WTC11 (cell line): ENCODE measurements around the gene ARHGAP25. TPM values are rescaled to one million over a fixed set of nuclear protein-coding genes. Genes with fewer than 3 reads are reported as not detected.

ENCODE experiments used
- ATAC-seq: fragments of 200-7000 bp; cut with Tn5 transposase; 2 replicates; pipeline ENCODE4 v1.10.0; 2021; ENCODE audit warnings: mild to moderate bottlenecking, moderate library complexity
- CTCF ChIA-PET: fragments of 300-600 bp; sonication (Branson Sonifier 250); formaldehyde crosslinking; loops from one replicate; lab custom pipeline; 2021; ENCODE audit warnings: antibody characterized with exemption; lab: Charles Lee
- POLR2A ChIA-PET: fragments of 350-600 bp; sonication (Branson Sonifier 250); formaldehyde crosslinking; loops from one replicate; lab custom pipeline; 2021; ENCODE audit warnings: antibody characterized with exemption; lab: Charles Lee
- DNase-seq: peaks from one replicate; pipeline ENCODE4 v3.0.0; 2021; ENCODE audit warnings: low spot score
- H3K27ac Mint-ChIP-seq: 2 replicates; pipeline ENCODE4 v1.8.0; 2021; ENCODE audit warnings: mixed read lengths
- H3K27me3 Mint-ChIP-seq: 2 replicates; pipeline ENCODE4 v1.8.0; 2021; ENCODE audit warnings: low read depth, mild to moderate bottlenecking, moderate library complexity, mixed read lengths
- H3K36me3 Mint-ChIP-seq: 2 replicates; pipeline ENCODE4 v1.8.0; 2021; ENCODE audit warnings: mixed read lengths
- H3K4me1 Mint-ChIP-seq: 2 replicates; pipeline ENCODE4 v1.8.0; 2022; ENCODE audit warnings: mixed read lengths
- H3K4me3 Mint-ChIP-seq: 2 replicates; pipeline ENCODE4 v1.8.0; 2021; ENCODE audit warnings: mild to moderate bottlenecking, moderate library complexity, mixed read lengths
- H3K9me3 Mint-ChIP-seq: 2 replicates; pipeline ENCODE4 v1.8.0; 2021; ENCODE audit warnings: mixed read lengths
- ATF3 ChIP-seq: sonication (generic); formaldehyde crosslinking; conservative IDR thresholded peaks from 2 replicates; pipeline ENCODE4 v1.8.1; 2022; ENCODE audit warnings: mild to moderate bottlenecking, missing genetic modification reagents
- E2F1 ChIP-seq: sonication (generic); formaldehyde crosslinking; IDR thresholded peaks from 2 replicates; pipeline ENCODE4 v1.8.0; 2022; ENCODE audit warnings: mild to moderate bottlenecking, missing genetic modification reagents
- ELF4 ChIP-seq: sonication (generic); formaldehyde crosslinking; IDR thresholded peaks from 2 replicates; pipeline ENCODE4 v1.8.1; 2022; ENCODE audit warnings: low read depth, mild to moderate bottlenecking, moderate library complexity, missing genetic modification reagents
- ERG ChIP-seq: fragments of 250-450 bp; sonication (Bioruptor Pico); IDR thresholded peaks from 2 replicates; pipeline ENCODE4 v1.8.0; 2021; ENCODE audit warnings: mild to moderate bottlenecking
- FOXK1 ChIP-seq: sonication (generic); formaldehyde crosslinking; IDR thresholded peaks from 2 replicates; pipeline ENCODE4 v1.8.0; 2022; ENCODE audit warnings: mild to moderate bottlenecking, moderate library complexity, missing genetic modification reagents
- GRHL2 ChIP-seq: fragments of 250-450 bp; sonication (Bioruptor Pico); IDR thresholded peaks from 2 replicates; pipeline ENCODE4 v1.8.0; 2022; ENCODE audit warnings: mild to moderate bottlenecking, moderate library complexity; ENCODE audit not compliant: insufficient replicate concordance, severe bottlenecking
- KAT7 ChIP-seq: sonication (generic); formaldehyde crosslinking; IDR thresholded peaks from 2 replicates; pipeline ENCODE4 v1.8.1; 2023; ENCODE audit warnings: missing genetic modification reagents, mild to moderate bottlenecking, borderline replicate concordance
- MYBL2 ChIP-seq: sonication (generic); formaldehyde crosslinking; IDR thresholded peaks from 2 replicates; pipeline ENCODE4 v1.8.1; 2023; ENCODE audit warnings: mild to moderate bottlenecking, moderate library complexity, missing genetic modification reagents
- NFE2L1 ChIP-seq: sonication (generic); formaldehyde crosslinking; IDR thresholded peaks from 2 replicates; pipeline ENCODE4 v1.8.1; 2023; ENCODE audit warnings: missing genetic modification reagents
- TCF7 ChIP-seq: sonication (generic); formaldehyde crosslinking; IDR thresholded peaks from 2 replicates; pipeline ENCODE4 v1.8.0; 2022; ENCODE audit warnings: mild to moderate bottlenecking, low read depth, missing genetic modification reagents, moderate library complexity
- TEAD4 ChIP-seq: sonication (generic); formaldehyde crosslinking; IDR thresholded peaks from 2 replicates; pipeline ENCODE4 v1.8.0; 2022; ENCODE audit warnings: mild to moderate bottlenecking, missing genetic modification reagents
- ZNF263 ChIP-seq: sonication (generic); formaldehyde crosslinking; IDR thresholded peaks from 2 replicates; pipeline ENCODE4 v1.8.1; 2022; ENCODE audit warnings: low read depth, mild to moderate bottlenecking, moderate library complexity, missing genetic modification reagents
- total RNA-seq: library from RNA; stranded (reverse); gene quantifications from 3 replicates; pipeline ENCODE4 v1.2.3, GENCODE V29; 2021
- TF ChIP-seq, protein P1 (sequence below): sonication (generic); formaldehyde crosslinking; IDR thresholded peaks from 2 replicates; pipeline ENCODE4 v1.8.0; 2022; ENCODE audit warnings: mild to moderate bottlenecking, missing genetic modification reagents
- TF ChIP-seq, protein P2 (sequence below): sonication (generic); formaldehyde crosslinking; IDR thresholded peaks from 2 replicates; pipeline ENCODE4 v1.8.1; 2022; ENCODE audit warnings: mild to moderate bottlenecking, moderate library complexity, missing genetic modification reagents
- TF ChIP-seq, protein P3 (sequence below): sonication (generic); formaldehyde crosslinking; IDR thresholded peaks from 2 replicates; pipeline ENCODE4 v1.8.1; 2023; ENCODE audit warnings: mild to moderate bottlenecking, missing genetic modification reagents, borderline replicate concordance
- TF ChIP-seq, protein P4 (sequence below): sonication (generic); formaldehyde crosslinking; IDR thresholded peaks from 2 replicates; pipeline ENCODE4 v1.8.0; 2022; ENCODE audit warnings: mild to moderate bottlenecking, missing genetic modification reagents

The ARHGAP25 gene
- total RNA-seq, 1 experiment from 2014 or later: 2.9 TPM

DNA sequence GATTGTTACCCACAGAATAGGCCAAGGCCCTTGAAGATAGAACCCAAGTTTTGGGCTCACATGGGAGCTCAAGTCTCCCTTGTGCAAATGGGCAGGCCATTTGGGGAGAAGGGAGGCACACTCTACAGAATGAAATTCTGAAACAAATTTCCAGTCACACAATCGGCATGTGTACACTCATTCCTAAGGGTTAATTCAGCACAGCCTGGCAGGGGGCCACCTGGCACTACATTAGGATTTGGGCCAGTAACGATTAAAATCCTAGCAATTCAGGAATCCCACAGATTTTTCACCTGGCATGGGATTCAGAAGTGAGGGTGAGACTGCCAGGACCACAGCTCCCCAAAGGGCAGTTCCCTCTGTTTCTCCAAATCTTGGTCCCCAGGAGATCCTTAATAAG, 90.2 kb downstream of the ARHGAP25 start:
- H3K27me3 Mint-ChIP-seq: no peaks in the 10 kb centered on the region; the same call in 1 of the 2 replicates
- H3K4me1 Mint-ChIP-seq: peaks cover 14% of the 10 kb centered on the region
- H3K36me3 Mint-ChIP-seq: no peaks in the 10 kb centered on the region; the same call in 1 of the 2 replicates
- POLR2A ChIA-PET: no interaction called here
- ATAC-seq (no peak), DNase-seq (no peak)
- no peak overlapping the region for H3K4me3 Mint-ChIP-seq
- TF ChIP-seq TEAD4 (CRISPR knock-in tag) (no peak), TCF7 (no peak)
- TF ChIP-seq, protein P1, sequence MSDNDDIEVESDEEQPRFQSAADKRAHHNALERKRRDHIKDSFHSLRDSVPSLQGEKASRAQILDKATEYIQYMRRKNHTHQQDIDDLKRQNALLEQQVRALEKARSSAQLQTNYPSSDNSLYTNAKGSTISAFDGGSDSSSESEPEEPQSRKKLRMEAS: no peak
- TF ChIP-seq, protein P2, sequence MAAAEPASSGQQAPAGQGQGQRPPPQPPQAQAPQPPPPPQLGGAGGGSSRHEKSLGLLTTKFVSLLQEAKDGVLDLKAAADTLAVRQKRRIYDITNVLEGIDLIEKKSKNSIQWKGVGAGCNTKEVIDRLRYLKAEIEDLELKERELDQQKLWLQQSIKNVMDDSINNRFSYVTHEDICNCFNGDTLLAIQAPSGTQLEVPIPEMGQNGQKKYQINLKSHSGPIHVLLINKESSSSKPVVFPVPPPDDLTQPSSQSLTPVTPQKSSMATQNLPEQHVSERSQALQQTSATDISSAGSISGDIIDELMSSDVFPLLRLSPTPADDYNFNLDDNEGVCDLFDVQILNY (CRISPR knock-in tag): no peak
- TF ChIP-seq, protein P3, sequence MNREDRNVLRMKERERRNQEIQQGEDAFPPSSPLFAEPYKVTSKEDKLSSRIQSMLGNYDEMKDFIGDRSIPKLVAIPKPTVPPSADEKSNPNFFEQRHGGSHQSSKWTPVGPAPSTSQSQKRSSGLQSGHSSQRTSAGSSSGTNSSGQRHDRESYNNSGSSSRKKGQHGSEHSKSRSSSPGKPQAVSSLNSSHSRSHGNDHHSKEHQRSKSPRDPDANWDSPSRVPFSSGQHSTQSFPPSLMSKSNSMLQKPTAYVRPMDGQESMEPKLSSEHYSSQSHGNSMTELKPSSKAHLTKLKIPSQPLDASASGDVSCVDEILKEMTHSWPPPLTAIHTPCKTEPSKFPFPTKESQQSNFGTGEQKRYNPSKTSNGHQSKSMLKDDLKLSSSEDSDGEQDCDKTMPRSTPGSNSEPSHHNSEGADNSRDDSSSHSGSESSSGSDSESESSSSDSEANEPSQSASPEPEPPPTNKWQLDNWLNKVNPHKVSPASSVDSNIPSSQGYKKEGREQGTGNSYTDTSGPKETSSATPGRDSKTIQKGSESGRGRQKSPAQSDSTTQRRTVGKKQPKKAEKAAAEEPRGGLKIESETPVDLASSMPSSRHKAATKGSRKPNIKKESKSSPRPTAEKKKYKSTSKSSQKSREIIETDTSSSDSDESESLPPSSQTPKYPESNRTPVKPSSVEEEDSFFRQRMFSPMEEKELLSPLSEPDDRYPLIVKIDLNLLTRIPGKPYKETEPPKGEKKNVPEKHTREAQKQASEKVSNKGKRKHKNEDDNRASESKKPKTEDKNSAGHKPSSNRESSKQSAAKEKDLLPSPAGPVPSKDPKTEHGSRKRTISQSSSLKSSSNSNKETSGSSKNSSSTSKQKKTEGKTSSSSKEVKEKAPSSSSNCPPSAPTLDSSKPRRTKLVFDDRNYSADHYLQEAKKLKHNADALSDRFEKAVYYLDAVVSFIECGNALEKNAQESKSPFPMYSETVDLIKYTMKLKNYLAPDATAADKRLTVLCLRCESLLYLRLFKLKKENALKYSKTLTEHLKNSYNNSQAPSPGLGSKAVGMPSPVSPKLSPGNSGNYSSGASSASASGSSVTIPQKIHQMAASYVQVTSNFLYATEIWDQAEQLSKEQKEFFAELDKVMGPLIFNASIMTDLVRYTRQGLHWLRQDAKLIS (CRISPR knock-in tag): no peak
- TF ChIP-seq, protein P4, sequence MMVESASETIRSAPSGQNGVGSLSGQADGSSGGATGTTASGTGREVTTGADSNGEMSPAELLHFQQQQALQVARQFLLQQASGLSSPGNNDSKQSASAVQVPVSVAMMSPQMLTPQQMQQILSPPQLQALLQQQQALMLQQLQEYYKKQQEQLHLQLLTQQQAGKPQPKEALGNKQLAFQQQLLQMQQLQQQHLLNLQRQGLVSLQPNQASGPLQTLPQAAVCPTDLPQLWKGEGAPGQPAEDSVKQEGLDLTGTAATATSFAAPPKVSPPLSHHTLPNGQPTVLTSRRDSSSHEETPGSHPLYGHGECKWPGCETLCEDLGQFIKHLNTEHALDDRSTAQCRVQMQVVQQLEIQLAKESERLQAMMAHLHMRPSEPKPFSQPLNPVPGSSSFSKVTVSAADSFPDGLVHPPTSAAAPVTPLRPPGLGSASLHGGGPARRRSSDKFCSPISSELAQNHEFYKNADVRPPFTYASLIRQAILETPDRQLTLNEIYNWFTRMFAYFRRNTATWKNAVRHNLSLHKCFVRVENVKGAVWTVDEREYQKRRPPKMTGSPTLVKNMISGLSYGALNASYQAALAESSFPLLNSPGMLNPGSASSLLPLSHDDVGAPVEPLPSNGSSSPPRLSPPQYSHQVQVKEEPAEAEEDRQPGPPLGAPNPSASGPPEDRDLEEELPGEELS (CRISPR knock-in tag): no peak
- H3K27ac Mint-ChIP-seq: no peak overlapping the region
- H3K9me3 Mint-ChIP-seq: peaks cover 4% of the 10 kb centered on the region; the same call in 1 of the 2 replicates
- CTCF ChIA-PET: no interaction called here

- H3K4me1 Mint-ChIP-seq: peaks cover 11% of the 10 kb centered on the region
- ATAC-seq (no peak), DNase-seq (no peak)
- H3K4me3 Mint-ChIP-seq: no peak overlapping the region
- H3K27ac Mint-ChIP-seq: no peak overlapping the region
- CTCF ChIA-PET: no interaction called here
- H3K9me3 Mint-ChIP-seq: peaks cover 4% of the 10 kb centered on the region; the same call in 1 of the 2 replicates
- no peaks in the 10 kb centered on the region; the same call in 1 of the 2 replicates for H3K27me3 Mint-ChIP-seq
- TF ChIP-seq TCF7: no peak
- no peak for TF ChIP-seq FOXK1 (CRISPR knock-in tag)
- TF ChIP-seq GRHL2 (CRISPR knock-in tag): no peak
- TF ChIP-seq ATF3: no peak
- no peak for TF ChIP-seq ERG (CRISPR knock-in tag)
- no peak for TF ChIP-seq ELF4 (CRISPR knock-in tag)
- TF ChIP-seq MYBL2 (CRISPR knock-in tag): no peak
- TF ChIP-seq ZNF263 (CRISPR knock-in tag): no peak
- no peak for TF ChIP-seq E2F1 (CRISPR knock-in tag)
- no peak for TF ChIP-seq NFE2L1 (CRISPR knock-in tag)
- TF ChIP-seq KAT7: no peak
- no peaks in the 10 kb centered on the region; the same call in 1 of the 2 replicates for H3K36me3 Mint-ChIP-seq
- POLR2A ChIA-PET: no interaction called here
These were observed 91.3 kb downstream of the ARHGAP25 start for GRCh38 chr2:68825866-68826265.
